IMR-90 (cell line): ENCODE data around the gene GBF1.

Source experiments
- BHLHE40 ChIP-seq: fragments of 150-350 bp; IDR thresholded peaks from 2 replicates; pipeline ENCODE4 v1.6.1; 2016; ENCODE audit warnings: mild to moderate bottlenecking, low read depth, low read length
- CEBPB ChIP-seq: IDR thresholded peaks from 2 replicates; pipeline ENCODE4 v1.6.1; 2012; ENCODE audit warnings: low read depth, low read length, improper control_type of control experiment
- CHD1 ChIP-seq: IDR thresholded peaks from 2 replicates; pipeline ENCODE4 v1.6.1; 2012; ENCODE audit warnings: low read depth, low read length, improper control_type of control experiment
- CTCF ChIP-seq: conservative IDR thresholded peaks from 2 replicates; pipeline ENCODE4 v1.5.1; 2012; ENCODE audit warnings: mild to moderate bottlenecking, low read depth, low read length, improper control_type of control experiment
- MAFK ChIP-seq: IDR thresholded peaks from 2 replicates; pipeline ENCODE4 v1.6.1; 2012; ENCODE audit warnings: low read depth, low read length, improper control_type of control experiment
- MXI1 ChIP-seq: IDR thresholded peaks from 2 replicates; pipeline ENCODE4 v1.6.1; 2012; ENCODE audit warnings: low read depth, mild to moderate bottlenecking, low read length, moderate library complexity, borderline replicate concordance
- RFX5 ChIP-seq: IDR thresholded peaks from 2 replicates; pipeline ENCODE4 v1.8.0; 2012; ENCODE audit warnings: low read depth, mild to moderate bottlenecking, low read length, moderate library complexity
- SMC3 ChIP-seq: fragments of 150-350 bp; IDR thresholded peaks from 2 replicates; pipeline ENCODE4 v1.6.1; 2016; ENCODE audit warnings: low read depth, mild to moderate bottlenecking, antibody characterized with exemption, low read length, moderate library complexity

- TF ChIP-seq CTCF (no peak), CEBPB (no peak), SMC3 (no peak), BHLHE40 (no peak), MAFK (no peak), MXI1 (no peak), CHD1 (no peak), RFX5 (no peak)
Observed at GRCh38 chr10:102342458-102342857, 97.1 kb downstream of the GBF1 start.
